Psoas muscle (tissue), 8 donors: ENCODE results near the gene ILDR1. TPM values are rescaled to one million over a fixed set of nuclear protein-coding genes. Genes with fewer than 3 reads are reported as not detected.

Experiments
- ATAC-seq, 4 donors: fragments of 200-7000 bp; cut with Tn5 transposase; one replicate each; pipeline ENCODE4 v1.9.1; 2020; ENCODE audit warnings: moderate library complexity in 3 of 4, mild to moderate bottlenecking in 2 of 4
- DNase-seq, 2 donors: peaks; one replicate each; pipeline ENCODE4 v3.0.0-alpha.2; 2020
- H3K27ac ChIP-seq: fragments of 200-600 bp; one replicate; pipeline ENCODE4 v1.8.0; 2022
- H3K27me3 ChIP-seq, 3 donors: fragments of 200-600 bp in 1 of 3; one replicate each; pipeline versions ENCODE4 v1.6.1 to v1.8.0; 2013 to 2022; ENCODE audit warnings: low read length in 2 of 3, mild to moderate bottlenecking in 2 of 3, moderate library complexity in 1 of 3; ENCODE audit not compliant: insufficient read depth in 3 of 3
- H3K36me3 ChIP-seq, 2 donors: fragments of 200-600 bp in 1 of 2; one replicate each; pipeline versions ENCODE4 v1.6.1 to v1.8.0; 2013 to 2022; ENCODE audit warnings: low read depth in 1 of 2, mild to moderate bottlenecking in 1 of 2, moderate library complexity in 1 of 2; ENCODE audit not compliant: insufficient read depth in 1 of 2
- H3K4me1 ChIP-seq: fragments of 200-600 bp; one replicate; pipeline ENCODE4 v1.8.0; 2022
- H3K4me3 ChIP-seq: fragments of 200-600 bp; one replicate; pipeline ENCODE4 v1.8.0; 2022; ENCODE audit warnings: mild to moderate bottlenecking
- H3K9me3 ChIP-seq: fragments of 200-600 bp; one replicate; pipeline ENCODE4 v1.8.0; 2022
- CTCF ChIP-seq: fragments of 200-600 bp; IDR thresholded peaks from one replicate; pipeline ENCODE4 v1.8.0; 2022; ENCODE audit warnings: antibody characterized with exemption
- WGBS, 3 donors: extraction: QIAGEN DNeasy Blood & Tissue Kit; methylation state at CpG; one replicate each; pipeline versions ENCODE4 v1.1.6 to v1.1.7; 2013; 5-methylcytosine and 5-hydroxymethylcytosine counted together
- intact Hi-C, 2 donors: fragments of 100-400 bp; cut with DNase I; formaldehyde crosslinking; loops; one replicate each; pipeline versions ENCODE4 v1.11.0 to v1.14.2; 2022
- polyA plus RNA-seq, 3 donors: library from polyadenylated mRNA; stranded (reverse); fragments of 200-250 nt; gene quantifications; one replicate each; pipeline ENCODE4 v1.2.3, GENCODE V29; 2013
- total RNA-seq, 4 donors: library from RNA; stranded (reverse); fragmentation: NEBNext Ultra II Directional in 2 of 4; extraction: Animal tissue kit (Norgen Biotek cat#: 25700) in 2 of 4; gene quantifications; one replicate each; pipeline versions ENCODE4 v1.2.1 to v1.2.4, GENCODE V29; 2021 to 2023
- donor health status: healthy with polysubstance abuse.
- donor health status: DM: no; HTN: no; CAD: no; lungs with moderate emphysema.
- donor health status: Bipolar disorder and iron deficiency.
- donor health status: healthy.
- donor health status: DM: yes; HTN: yes; CAD: no.
- donor health status: DM: no; HTN: no; CAD: no.
- donor health status: DM: no; HTN: no; CAD: no.
- donor health status: DM: yes; HTN: yes; CAD: no.

ILDR1 gene
- total and polyA plus RNA-seq, 7 donors: not detected

DNA sequence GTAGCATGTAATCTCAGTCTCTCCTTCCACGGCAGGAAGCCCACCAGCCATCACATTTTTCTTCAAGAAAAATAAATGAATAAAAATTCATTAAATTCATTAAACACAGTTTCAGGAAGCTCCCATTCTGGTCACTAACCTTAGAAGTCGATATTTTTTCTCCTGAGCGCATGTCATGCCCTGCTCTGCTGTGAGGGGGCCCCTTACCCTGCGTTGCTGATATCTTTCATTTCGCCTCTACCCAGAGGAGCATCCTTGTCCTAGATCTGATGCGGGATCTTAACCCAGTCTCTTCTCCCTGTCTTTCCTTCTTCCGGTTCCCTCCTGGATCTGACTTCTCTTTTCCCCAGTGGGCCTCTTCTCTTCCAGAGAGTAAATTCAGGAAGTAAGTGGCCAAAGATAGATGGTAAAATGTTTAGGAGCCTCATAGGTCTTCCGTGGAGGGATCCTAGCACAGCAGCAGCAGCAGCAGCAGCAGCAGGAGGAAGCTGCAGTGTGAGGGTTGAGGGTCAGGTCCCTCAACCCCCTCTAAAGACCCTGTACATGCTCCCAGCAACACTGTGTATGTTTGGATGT lies 1.4 kb upstream of the ILDR1 start:
- ATAC-seq (no peak), DNase-seq (no peak)
- Histone ChIP-seq H3K27me3 (peaks cover 2 to 19% (median 8%) of the 10 kb centered on the region in 3 donors), H3K4me3 (no peak overlapping the region), H3K36me3 (no peaks in the 10 kb centered on the region), H3K4me1 (no peaks in the 10 kb centered on the region), H3K9me3 (no peaks in the 10 kb centered on the region), H3K27ac (no peak overlapping the region)
- 57 to 62% (median 60%) methylated on average over 8 of the region's 8 CpGs for WGBS, 3 donors
- TF ChIP-seq CTCF: no peak
- intact Hi-C loops: no loop called here

DNA sequence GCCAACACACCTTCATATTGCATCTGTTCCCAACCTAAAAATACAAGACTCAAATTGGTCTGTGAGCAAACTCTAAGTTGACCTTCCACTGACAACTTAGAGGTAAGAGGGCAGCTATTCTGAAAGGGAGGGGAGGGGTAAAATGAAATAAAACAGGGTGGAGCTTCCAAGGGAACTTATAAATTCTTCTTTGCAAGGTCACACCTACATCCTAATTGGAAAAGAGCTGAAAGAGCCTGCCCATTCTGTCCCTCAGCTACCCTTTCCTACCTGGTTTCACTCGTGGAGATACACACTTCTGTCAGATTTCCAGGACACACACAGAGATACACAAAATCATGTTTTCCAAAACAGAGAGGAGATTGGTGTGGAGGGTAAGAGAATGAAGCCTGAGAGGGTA lies 1.0 kb downstream of the ILDR1 start:
- Histone ChIP-seq H3K4me3 (no peak overlapping the region), H3K9me3 (no peaks in the 10 kb centered on the region), H3K36me3 (no peaks in the 10 kb centered on the region), H3K27ac (no peak overlapping the region), H3K27me3 (peaks cover 2 to 20% (median 8%) of the 10 kb centered on the region in 3 donors), H3K4me1 (no peaks in the 10 kb centered on the region)
- DNase-seq (no peak), ATAC-seq (no peak)
- intact Hi-C loops: no loop called here
- 34 to 44% (median 42%) methylated on average over 1 of the region's 1 CpG for WGBS, 3 donors
- no peak for TF ChIP-seq CTCF

GRCh38 chr3:122019493-122019892 lies 2.6 kb downstream of the ILDR1 start:
- no peak for TF ChIP-seq CTCF
- ATAC-seq (no peak), DNase-seq (no peak)
- H3K4me1 ChIP-seq: no peaks in the 10 kb centered on the region
- intact Hi-C loops: no loop called here
- no peak overlapping the region for H3K4me3 ChIP-seq
- no peaks in the 10 kb centered on the region for H3K9me3 ChIP-seq
- no peaks in the 10 kb centered on the region for H3K36me3 ChIP-seq
- no peak overlapping the region for H3K27ac ChIP-seq
- H3K27me3 ChIP-seq: peaks cover 4 to 24% (median 8%) of the 10 kb centered on the region in 3 donors

- ATAC-seq (no peak), DNase-seq (no peak)
- Histone ChIP-seq H3K9me3 (no peaks in the 10 kb centered on the region), H3K4me3 (no peak overlapping the region), H3K4me1 (no peaks in the 10 kb centered on the region), H3K27ac (no peak overlapping the region), H3K27me3 (peaks cover 0 to 5% (median 4%) of the 10 kb centered on the region in 3 donors), H3K36me3 (no peaks in the 10 kb centered on the region)
- TF ChIP-seq CTCF: no peak
- intact Hi-C loops: no loop called here
- WGBS, 3 donors: 81 to 90% (median 88%) methylated on average over 1 of the region's 1 CpG
Observed at GRCh38 chr3:122014741-122015140, 7.3 kb downstream of the ILDR1 start.

DNA sequence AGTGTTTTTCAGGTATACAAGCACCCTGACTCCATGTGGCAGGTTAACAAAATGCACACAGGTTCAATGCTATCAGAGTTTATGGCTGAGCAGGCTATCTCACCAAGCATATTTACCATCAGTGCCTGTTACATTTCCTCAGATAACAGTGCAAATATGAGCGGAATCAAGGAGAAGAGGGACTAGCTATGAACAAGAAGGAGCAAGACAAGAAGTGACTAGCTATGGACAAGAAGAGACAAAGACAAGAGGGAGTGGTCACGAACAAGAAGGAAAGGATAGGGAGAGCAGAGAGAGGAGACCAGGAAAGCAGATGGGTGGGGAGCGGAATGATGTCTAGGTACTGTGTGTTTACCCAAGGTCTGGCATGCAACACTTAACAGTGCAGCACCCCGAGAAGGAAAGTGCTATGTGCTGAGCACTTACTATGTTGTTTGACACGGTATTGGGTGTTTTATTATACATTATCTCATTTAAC lies 8.6 kb downstream of the ILDR1 start:
- WGBS, 3 donors: 73 to 84% (median 73%) methylated on average over 5 of the region's 5 CpGs
- DNase-seq: no peak

More for the DNA sequence above, 8.6 kb downstream of the ILDR1 start:
- Histone ChIP-seq H3K9me3 (no peaks in the 10 kb centered on the region), H3K4me3 (no peak overlapping the region), H3K36me3 (no peaks in the 10 kb centered on the region), H3K4me1 (no peaks in the 10 kb centered on the region), H3K27ac (no peak overlapping the region), H3K27me3 (peaks cover 0 to 5% (median 4%) of the 10 kb centered on the region in 3 donors)
- TF ChIP-seq CTCF: no peak
- intact Hi-C loops: no loop called here
- no peak for ATAC-seq
